Loucy (cell line): ENCODE data around the gene TMEM201.

Source experiments
- H2AFZ ChIP-seq: fragments of 200-600 bp; sonication (generic); 2 replicates; pipeline ENCODE4 v1.6.0; 2016; ENCODE audit warnings: antibody characterized with exemption, mild to moderate bottlenecking, low read length, moderate library complexity
- H3F3A ChIP-seq: fragments of 200-600 bp; 2 replicates; pipeline ENCODE4 v1.6.0; 2016; ENCODE audit warnings: antibody characterized with exemption, low read depth, mild to moderate bottlenecking
- H3K27me3 ChIP-seq: fragments of 200-600 bp; sonication (generic); 2 replicates; pipeline ENCODE4 v1.6.1; 2014; ENCODE audit warnings: low read length, mild to moderate bottlenecking; ENCODE audit not compliant: insufficient read depth, poor library complexity, severe bottlenecking
- H3K36me3 ChIP-seq: fragments of 200-600 bp; sonication (generic); 2 replicates; pipeline ENCODE4 v1.6.1; 2016; ENCODE audit warnings: low read length; ENCODE audit not compliant: insufficient read depth
- H3K4me1 ChIP-seq: fragments of 200-600 bp; sonication (generic); 2 replicates; pipeline ENCODE4 v1.5.1; 2014; ENCODE audit warnings: low read length, mild to moderate bottlenecking; ENCODE audit not compliant: insufficient read depth, poor library complexity, severe bottlenecking
- H3K4me2 ChIP-seq: fragments of 200-600 bp; sonication (generic); 2 replicates; pipeline ENCODE4 v1.6.0; 2014; ENCODE audit warnings: antibody characterized with exemption, low read length, low read depth, mild to moderate bottlenecking; ENCODE audit not compliant: poor library complexity, severe bottlenecking
- H3K4me3 ChIP-seq: fragments of 200-600 bp; sonication (generic); 2 replicates; pipeline ENCODE4 v1.5.1; 2014; ENCODE audit warnings: low read length, mild to moderate bottlenecking, mixed read lengths; ENCODE audit not compliant: poor library complexity, severe bottlenecking
- H3K79me2 ChIP-seq: fragments of 200-600 bp; sonication (generic); 2 replicates; pipeline ENCODE4 v1.6.1; 2014; ENCODE audit warnings: low read length; ENCODE audit not compliant: insufficient read depth
- H3K9ac ChIP-seq: fragments of 200-600 bp; sonication (generic); 2 replicates; pipeline ENCODE4 v1.6.0; 2014; ENCODE audit warnings: mild to moderate bottlenecking, low read depth, low read length, moderate library complexity; ENCODE audit not compliant: poor library complexity, severe bottlenecking
- H3K9me2 ChIP-seq: fragments of 200-600 bp; sonication (generic); replicated peaks from 2 replicates; pipeline ENCODE4 v1.6.1; 2016; ENCODE audit warnings: low read depth, low read length, mixed read lengths
- H3K9me3 ChIP-seq: fragments of 200-600 bp; sonication (generic); 2 replicates; pipeline ENCODE4 v1.6.1; 2014; ENCODE audit warnings: mild to moderate bottlenecking, antibody characterized with exemption, low read length, low read depth; ENCODE audit not compliant: insufficient read depth
- H4K20me1 ChIP-seq: fragments of 200-600 bp; sonication (generic); 2 replicates; pipeline ENCODE4 v1.6.0; 2014; ENCODE audit warnings: antibody characterized with exemption, low read length, mild to moderate bottlenecking; ENCODE audit not compliant: insufficient read depth, poor library complexity, severe bottlenecking
- EZH2phosphoT487 ChIP-seq: fragments of 200-600 bp; IDR thresholded peaks from 2 replicates; pipeline ENCODE4 v1.6.1; 2018; ENCODE audit warnings: antibody characterized with exemption, mild to moderate bottlenecking, moderate library complexity, borderline replicate concordance
- TF ChIP-seq, protein P1 (sequence below): fragments of 200-600 bp; sonication (generic); conservative IDR thresholded peaks from 2 replicates; pipeline ENCODE4 v1.5.1; 2014; ENCODE audit warnings: mild to moderate bottlenecking, antibody characterized with exemption, low read length

Gene TMEM201

DNA sequence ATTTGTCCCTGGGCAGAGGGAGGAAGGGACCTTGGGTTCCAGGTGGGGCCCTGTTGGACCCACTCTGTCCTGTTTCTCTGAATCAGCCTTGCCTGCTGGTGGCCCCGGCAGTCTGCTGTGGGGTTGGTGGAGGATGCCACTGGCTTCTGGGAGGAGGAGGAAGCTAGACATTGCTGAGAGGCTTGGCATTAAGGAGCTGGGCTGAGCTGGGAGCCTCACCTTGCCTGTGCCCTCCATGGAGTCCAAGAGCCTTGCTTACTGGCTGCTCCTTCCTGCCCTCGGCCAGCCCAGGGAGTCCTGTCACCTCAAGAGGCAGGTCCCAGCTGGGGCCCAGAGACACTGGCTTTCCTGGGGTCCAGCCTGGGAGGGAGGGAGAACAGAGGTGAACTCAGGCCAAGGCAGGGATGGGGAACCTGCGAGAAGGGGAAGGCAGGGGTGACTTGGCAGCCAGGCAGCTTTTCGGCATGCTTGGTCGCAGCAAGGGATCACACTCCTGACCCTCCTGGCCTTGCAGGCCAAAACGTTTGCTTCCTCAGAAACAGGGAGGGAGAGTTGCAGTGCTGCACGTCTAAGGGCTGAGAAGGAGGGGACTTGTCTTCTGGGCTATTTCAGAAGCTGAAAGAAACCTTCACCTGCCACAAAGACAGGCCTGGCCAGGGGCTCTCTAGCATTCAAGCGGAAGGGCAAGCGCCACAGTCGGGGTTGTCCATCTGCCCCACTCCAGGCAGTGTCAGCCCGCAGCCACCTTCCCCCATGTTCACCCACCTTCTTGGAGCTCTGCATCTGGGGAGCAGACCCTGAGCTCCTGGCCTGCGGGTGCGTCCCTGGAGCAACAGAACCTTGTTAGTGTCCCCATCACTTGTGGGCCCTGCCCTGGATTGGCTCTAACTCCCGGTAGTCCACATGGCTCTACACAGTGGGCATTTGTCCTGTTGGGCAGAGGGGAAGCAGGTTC lies 8.9 kb downstream of the TMEM201 start:
- H3F3A ChIP-seq = no peaks in the 10 kb centered on the region
- H3K9me2 ChIP-seq = no peaks in the 10 kb centered on the region
- H3K36me3 ChIP-seq = peaks cover 62% of the 10 kb centered on the region; the same call in 1 of the 2 replicates
- H3K9me3 ChIP-seq = no peaks in the 10 kb centered on the region
- H3K9ac ChIP-seq = no peak overlapping the region
- no peaks in the 10 kb centered on the region for H3K27me3 ChIP-seq
- peaks cover 42% of the 10 kb centered on the region for H3K79me2 ChIP-seq
- peaks cover 39% of the 10 kb centered on the region for H4K20me1 ChIP-seq
- H3K4me2 ChIP-seq = no peak overlapping the region
- H2AFZ ChIP-seq = no peak overlapping the region
- H3K4me1 ChIP-seq = peaks cover 12% of the 10 kb centered on the region
- no peak for TF ChIP-seq EZH2phosphoT487
- TF ChIP-seq, protein P1, sequence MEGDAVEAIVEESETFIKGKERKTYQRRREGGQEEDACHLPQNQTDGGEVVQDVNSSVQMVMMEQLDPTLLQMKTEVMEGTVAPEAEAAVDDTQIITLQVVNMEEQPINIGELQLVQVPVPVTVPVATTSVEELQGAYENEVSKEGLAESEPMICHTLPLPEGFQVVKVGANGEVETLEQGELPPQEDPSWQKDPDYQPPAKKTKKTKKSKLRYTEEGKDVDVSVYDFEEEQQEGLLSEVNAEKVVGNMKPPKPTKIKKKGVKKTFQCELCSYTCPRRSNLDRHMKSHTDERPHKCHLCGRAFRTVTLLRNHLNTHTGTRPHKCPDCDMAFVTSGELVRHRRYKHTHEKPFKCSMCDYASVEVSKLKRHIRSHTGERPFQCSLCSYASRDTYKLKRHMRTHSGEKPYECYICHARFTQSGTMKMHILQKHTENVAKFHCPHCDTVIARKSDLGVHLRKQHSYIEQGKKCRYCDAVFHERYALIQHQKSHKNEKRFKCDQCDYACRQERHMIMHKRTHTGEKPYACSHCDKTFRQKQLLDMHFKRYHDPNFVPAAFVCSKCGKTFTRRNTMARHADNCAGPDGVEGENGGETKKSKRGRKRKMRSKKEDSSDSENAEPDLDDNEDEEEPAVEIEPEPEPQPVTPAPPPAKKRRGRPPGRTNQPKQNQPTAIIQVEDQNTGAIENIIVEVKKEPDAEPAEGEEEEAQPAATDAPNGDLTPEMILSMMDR = no peak
- H3K4me3 ChIP-seq = no peak overlapping the region

DNA sequence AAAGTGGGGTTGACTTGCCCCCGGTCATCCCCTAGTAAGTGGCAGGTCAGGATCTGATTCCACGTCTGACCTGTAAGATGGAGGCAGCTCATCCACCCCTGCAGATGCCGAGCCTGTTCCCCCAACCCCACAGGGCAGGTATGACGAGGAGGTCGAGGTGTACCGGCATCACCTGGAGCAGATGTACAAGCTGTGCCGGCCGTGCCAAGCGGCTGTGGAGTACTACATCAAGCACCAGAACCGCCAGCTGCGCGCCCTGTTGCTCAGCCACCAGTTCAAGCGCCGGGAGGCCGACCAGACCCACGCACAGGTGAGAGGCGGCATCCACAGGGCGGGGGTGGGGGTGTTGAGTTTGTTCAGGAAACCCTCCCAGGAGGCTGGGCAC lies 9.6 kb downstream of the TMEM201 start:
- TF ChIP-seq, protein P1 = no peak
- no peak for TF ChIP-seq EZH2phosphoT487
- H3K4me3 ChIP-seq = no peak overlapping the region
- peaks cover 69% of the 10 kb centered on the region; the same call in 1 of the 2 replicates for H3K36me3 ChIP-seq
- H3K27me3 ChIP-seq = no peaks in the 10 kb centered on the region
- peaks cover 6% of the 10 kb centered on the region for H3K4me1 ChIP-seq
- H3K9me3 ChIP-seq = no peaks in the 10 kb centered on the region
- H3K4me2 ChIP-seq = no peak overlapping the region
- no peaks in the 10 kb centered on the region for H3F3A ChIP-seq
- peaks cover 35% of the 10 kb centered on the region for H3K79me2 ChIP-seq
- H3K9me2 ChIP-seq = no peaks in the 10 kb centered on the region
- peaks cover 32% of the 10 kb centered on the region for H4K20me1 ChIP-seq
- no peak overlapping the region for H3K9ac ChIP-seq
- no peak overlapping the region for H2AFZ ChIP-seq

DNA sequence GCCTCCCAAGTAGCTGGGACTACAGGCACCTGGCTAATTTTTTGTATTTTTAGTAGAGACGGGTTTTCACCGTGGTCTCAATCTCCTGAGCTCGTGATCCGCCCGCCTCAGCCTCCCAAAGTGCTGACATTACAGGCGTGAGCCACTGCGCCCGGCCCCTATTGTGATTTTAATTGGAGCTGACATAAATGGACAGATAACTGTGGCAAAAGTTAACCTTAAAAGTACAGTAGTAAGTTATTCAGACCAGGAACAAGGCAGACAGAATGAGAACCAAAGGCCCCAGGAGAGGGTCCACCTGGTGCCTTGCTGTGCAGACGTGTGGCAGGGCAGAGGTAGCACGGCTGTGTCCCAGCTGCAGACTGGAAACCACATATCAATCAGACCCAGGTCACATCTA lies 11.0 kb downstream of the TMEM201 start:
- H3K36me3 ChIP-seq = peaks cover 80% of the 10 kb centered on the region; the same call in 1 of the 2 replicates
- TF ChIP-seq EZH2phosphoT487 = no peak
- TF ChIP-seq, protein P1 = no peak

More for the DNA sequence above, 11.0 kb downstream of the TMEM201 start:
- H3K4me3 ChIP-seq = no peak overlapping the region
- H3K4me2 ChIP-seq = no peak overlapping the region
- H3K9ac ChIP-seq = no peak overlapping the region
- H3F3A ChIP-seq = no peaks in the 10 kb centered on the region
- H3K9me2 ChIP-seq = no peaks in the 10 kb centered on the region
- H3K79me2 ChIP-seq = peaks cover 21% of the 10 kb centered on the region
- peaks cover 19% of the 10 kb centered on the region for H4K20me1 ChIP-seq
- H3K4me1 ChIP-seq = no peaks in the 10 kb centered on the region
- no peak overlapping the region for H2AFZ ChIP-seq
- H3K9me3 ChIP-seq = no peaks in the 10 kb centered on the region
- no peaks in the 10 kb centered on the region for H3K27me3 ChIP-seq
